ENCODE results near the gene UBTF. TPM values are rescaled to one million over a fixed set of nuclear protein-coding genes. Genes with fewer than 3 reads are reported as not detected.

Gene UBTF
- total and polyA plus RNA-seq, 2 of the 8 experiments (the other 6 are each of a cell fraction or from before 2014, with no cell fraction given), result 14.7 to 106 TPM

GRCh38 chr17:44197980-44198720 is 21.3 kb downstream of the UBTF start:
- DNase-seq (ENCODE audit: low read depth in 1 of 2, low spot score in 2 of 2) (no peak), FAIRE-seq (no peak)
- TF ChIP-seq SAP30 (IDR thresholded peaks at IDR 0.05; ENCODE audit: insufficient read depth, insufficient replicate concordance, low read length) (no peak), BRCA1 (IDR thresholded peaks at IDR 0.05; ENCODE audit: low read depth, low read length) (no peak), ASH2L (IDR thresholded peaks at IDR 0.05; ENCODE audit: low read length) (no peak), CTCF (IDR thresholded peaks at IDR 0.05; ENCODE audit: control extremely low read depth in 1 of 3, insufficient read depth in 1 of 3, low read depth in 1 of 3, low read length in 3 of 3) (peak; percentile 3 to 25 (median 18); a peak in 2 of 4 replicates), RAD21 (IDR thresholded peaks at IDR 0.05 in 1 of 2, conservative IDR thresholded peaks at IDR 0.05 in 1 of 2; ENCODE audit: low read depth in 2 of 2, low read length in 2 of 2) (peak in 1 of 2 experiments; percentile 26; a peak in 1 of 4 replicates), SP1 (IDR thresholded peaks at IDR 0.05; ENCODE audit: low read depth, low read length) (no peak)
- H3K14ac ChIP-seq (ENCODE audit: insufficient read length), result no peak overlapping the region
- H4K20me1 ChIP-seq (replicated peaks in 1 of 2; ENCODE audit: control insufficient read depth in 1 of 2, insufficient read depth in 2 of 2, low read length in 2 of 2), result peaks cover 0 to 13% of the 10 kb centered on the region in 2 experiments
- H3K4me2 ChIP-seq (ENCODE audit: insufficient read depth in 1 of 2, low read depth in 2 of 2, low read length in 2 of 2), result peak overlapping the region; percentile 86 to 97
- peak overlapping the region; percentile 60; the same call in 1 of the 2 replicates for H2BK5ac ChIP-seq (ENCODE audit: low read depth, low read length)
- H2BK15ac ChIP-seq (ENCODE audit: low read length), result no peak overlapping the region
- H3K23me2 ChIP-seq (ENCODE audit: low read depth, low read length), result peaks cover 10% of the 10 kb centered on the region
- peak overlapping the region; percentile 64 for H3K27ac ChIP-seq (ENCODE audit: low read depth, low read length)
- peaks cover 0 to 24% of the 10 kb centered on the region in 2 experiments; a peak in 3 of 4 replicates for H3K79me2 ChIP-seq (ENCODE audit: control insufficient read depth in 1 of 2, insufficient read depth in 2 of 2, low read length in 2 of 2)
- H2BK120ac ChIP-seq (replicated peaks; ENCODE audit: low read depth, low read length), result no peak overlapping the region
- H3K23ac ChIP-seq (ENCODE audit: insufficient read length), result no peak overlapping the region
- peak overlapping the region; percentile 77 to 98 (median 82) for H3K4me3 ChIP-seq (ENCODE audit: extremely low read depth in 1 of 4, insufficient read depth in 2 of 4, low read depth in 3 of 4, low read length in 4 of 4)
- H2AFZ ChIP-seq (ENCODE audit: low read length), result no peak overlapping the region
- WGBS, 2 experiments (ENCODE audit: extremely low coverage in 1 of 2, insufficient coverage in 1 of 2, insufficient read length in 1 of 2, insufficient replicate concordance in 2 of 2, low coverage in 1 of 2, low lambda C conversion rate in 2 of 2, missing lambda C conversion rate in 1 of 2), result 81% methylated on average over 11 of the region's 11 CpGs; no CpG with 5 or more reads in 1 of the 2 experiments
- no peaks in the 10 kb centered on the region for H3K27me3 ChIP-seq (replicated peaks in 1 of 4; ENCODE audit: control insufficient read depth in 3 of 4, extremely low read depth in 1 of 4, insufficient read depth in 3 of 4, low read length in 3 of 4)
- CTCF ChIA-PET (ENCODE audit: partially characterized antibody), result interaction anchor here (0.6 to 2.7 kb wide), 13 partner anchors 8 to 1929 kb away, joined by 3 to 15 read pairs (median 4); partner anchors contain the start of genes GRN, HDAC5 and TMUB2
- H3K18ac ChIP-seq (ENCODE audit: extremely low read depth, low read length), result no peak overlapping the region; the same call in 1 of the 2 replicates
- peak overlapping the region; percentile 74 to 80 (median 77) for H3K9ac ChIP-seq (replicated peaks in 1 of 4; ENCODE audit: extremely low read depth in 1 of 4, low read depth in 3 of 4, low read length in 3 of 4)
- H2AK5ac ChIP-seq (ENCODE audit: low read depth, low read length), result no peak overlapping the region
- POLR2A ChIA-PET (ENCODE audit: partially characterized antibody), result interaction anchor here (0.6 to 8.5 kb wide), 18 partner anchors 9 to 1200 kb away, joined by 3 to 78 read pairs (median 4); partner anchors contain the start of genes GRN, RPL27, TMUB2 and UBTF
- H4K91ac ChIP-seq (replicated peaks; ENCODE audit: insufficient read length, low read length), result no peak overlapping the region
- H4K8ac ChIP-seq (ENCODE audit: extremely low read depth, insufficient read depth, low read length), result no peak overlapping the region; the same call in 1 of the 2 replicates
- no peaks in the 10 kb centered on the region for H3K9me3 ChIP-seq (ENCODE audit: insufficient read depth in 2 of 2, low read depth in 1 of 2, low read length in 1 of 2)
- H2BK20ac ChIP-seq (ENCODE audit: low read length), result no peak overlapping the region
- no peak overlapping the region for H2BK12ac ChIP-seq (ENCODE audit: low read depth, low read length)
- no peak overlapping the region for H3K4ac ChIP-seq (replicated peaks; ENCODE audit: insufficient read length, low read depth, low read length)
- H3K4me1 ChIP-seq (replicated peaks in 1 of 4; ENCODE audit: control insufficient read depth in 3 of 4, insufficient read depth in 4 of 4, low read length in 3 of 4), result peaks cover 0 to 19% (median 7%) of the 10 kb centered on the region in 4 experiments; a peak in 6 of 7 replicates
- peaks cover 19 to 37% (median 27%) of the 10 kb centered on the region in 4 experiments for H3K36me3 ChIP-seq (ENCODE audit: control insufficient read depth in 2 of 4, insufficient read depth in 4 of 4, low read length in 3 of 4)
- no peak overlapping the region for H3K56ac ChIP-seq (replicated peaks; ENCODE audit: insufficient read length, low read depth, low read length)
- H4K5ac ChIP-seq (ENCODE audit: insufficient read length, low read depth, low read length), result no peak overlapping the region
- H3K79me1 ChIP-seq (ENCODE audit: low read depth, low read length), result no peaks in the 10 kb centered on the region; the same call in 1 of the 2 replicates
